HCT116 (cell line): Measurements from ENCODE around the gene PBX3.

ENCODE experiments used
- CTCF ChIP-seq, 3 experiments: fragments of 200-600 bp in 1 of 3; sonication (generic) in 1 of 3; IDR thresholded peaks in 2 of 3; conservative IDR thresholded peaks in 1 of 3; 2 replicates each; pipeline ENCODE4 v1.5.1; 2012 to 2017; ENCODE audit warnings: low read depth in 2 of 3, low read length in 2 of 3, antibody characterized with exemption in 1 of 3, borderline replicate concordance in 1 of 3, control low read depth in 1 of 3, mild to moderate bottlenecking in 1 of 3, mixed read lengths in 1 of 3, mixed run types in 1 of 3, moderate library complexity in 1 of 3; ENCODE audit not compliant: insufficient read depth in 1 of 3
- EZH2 ChIP-seq: fragments of 200-600 bp; sonication (generic); IDR thresholded peaks from 2 replicates; pipeline ENCODE4 v1.6.1; 2017; ENCODE audit warnings: antibody characterized with exemption, mixed run types
- EZH2phosphoT487 ChIP-seq: fragments of 200-600 bp; IDR thresholded peaks from 2 replicates; pipeline ENCODE4 v1.6.1; 2018; ENCODE audit warnings: antibody characterized with exemption, borderline replicate concordance
- POLR2A ChIP-seq: IDR thresholded peaks from 2 replicates; pipeline ENCODE4 v1.7.0; 2011; ENCODE audit warnings: borderline replicate concordance; ENCODE audit not compliant: insufficient read depth, insufficient read length; ENCODE audit errors: extremely low read depth
- REST ChIP-seq: IDR thresholded peaks from 2 replicates; pipeline ENCODE4 v1.6.1; 2012; ENCODE audit warnings: low read depth
- SIN3A ChIP-seq: IDR thresholded peaks from 2 replicates; pipeline ENCODE4 v1.6.1; 2012; ENCODE audit warnings: low read depth
- YY1 ChIP-seq: IDR thresholded peaks from 2 replicates; pipeline ENCODE4 v1.6.1; 2011; ENCODE audit warnings: low read length, low read depth, moderate library complexity, mild to moderate bottlenecking; ENCODE audit not compliant: insufficient replicate concordance; ENCODE audit errors: extremely low read depth
- ZNF274 ChIP-seq: fragments of 200-500 bp; sonication (Bioruptor generic); IDR thresholded peaks from 2 replicates; pipeline ENCODE4 v1.6.1; 2014; ENCODE audit warnings: mild to moderate bottlenecking, low read depth, low read length, inconsistent platforms

GRCh38 chr9:125707472-125707804 is 39.7 kb upstream of the PBX3 start:
- TF ChIP-seq CTCF (IDR thresholded peaks at IDR 0.05 in 2 of 3, conservative IDR thresholded peaks at IDR 0.05 in 1 of 3; ENCODE audit: borderline replicate concordance in 1 of 3, insufficient read depth in 1 of 3, low read depth in 2 of 3, low read length in 2 of 3) = no peak
- TF ChIP-seq SIN3A = no peak
- TF ChIP-seq POLR2A = no peak
- TF ChIP-seq YY1 = no peak
- no peak for TF ChIP-seq REST
- TF ChIP-seq ZNF274 = no peak
- no peak for TF ChIP-seq EZH2phosphoT487
- TF ChIP-seq EZH2 = no peak
